Osteocyte (in vitro differentiated cells): Measurements from ENCODE around the gene CTCF. TPM values are rescaled to one million over a fixed set of nuclear protein-coding genes. Genes with fewer than 3 reads are reported as not detected.

ENCODE experiments used
- DNase-seq: peaks from one replicate; pipeline ENCODE4 v3.0.0; 2021; ENCODE audit warnings: mixed read lengths; ENCODE audit not compliant: unreplicated experiment; ENCODE audit errors: extremely low spot score
- H3K27ac Mint-ChIP-seq: one replicate; pipeline ENCODE4 v1.8.0; 2021; ENCODE audit warnings: mild to moderate bottlenecking, mixed read lengths; ENCODE audit not compliant: unreplicated experiment
- H3K27me3 Mint-ChIP-seq: one replicate; pipeline ENCODE4 v1.8.0; 2021; ENCODE audit warnings: mixed read lengths; ENCODE audit not compliant: unreplicated experiment
- H3K36me3 Mint-ChIP-seq: one replicate; pipeline ENCODE4 v1.8.0; 2021; ENCODE audit warnings: mixed read lengths; ENCODE audit not compliant: unreplicated experiment
- H3K4me1 Mint-ChIP-seq: one replicate; pipeline ENCODE4 v1.8.0; 2021; ENCODE audit warnings: mixed read lengths; ENCODE audit not compliant: unreplicated experiment
- H3K4me3 Mint-ChIP-seq: one replicate; pipeline ENCODE4 v1.8.0; 2021; ENCODE audit warnings: mild to moderate bottlenecking, moderate library complexity, mixed read lengths; ENCODE audit not compliant: unreplicated experiment
- H3K9me3 Mint-ChIP-seq: one replicate; pipeline ENCODE4 v1.8.0; 2021; ENCODE audit warnings: mixed read lengths; ENCODE audit not compliant: unreplicated experiment
- CTCF ChIP-seq: fragments of 200-600 bp; sonication (generic); IDR thresholded peaks from 2 replicates; pipeline ENCODE4 v1.5.0; 2021; ENCODE audit warnings: antibody characterized with exemption, mild to moderate bottlenecking, moderate library complexity
- total RNA-seq: library from RNA; stranded (reverse); gene quantifications from 2 replicates; pipeline ENCODE4 v1.2.1, GENCODE V29; 2021

CTCF gene
- total RNA-seq, 1 donor from 2014 or later: 43.2 TPM

GRCh38 chr16:67539691-67540635, 22.4 kb upstream of the CTCF start:
- Mint-ChIP-seq H3K27ac (no peak overlapping the region), H3K36me3 (peaks cover 22% of the 10 kb centered on the region), H3K9me3 (no peaks in the 10 kb centered on the region), H3K27me3 (no peaks in the 10 kb centered on the region), H3K4me1 (peaks cover 49% of the 10 kb centered on the region), H3K4me3 (no peak overlapping the region)
- no peak for TF ChIP-seq CTCF
- DNase-seq: peak; percentile 76

DNA sequence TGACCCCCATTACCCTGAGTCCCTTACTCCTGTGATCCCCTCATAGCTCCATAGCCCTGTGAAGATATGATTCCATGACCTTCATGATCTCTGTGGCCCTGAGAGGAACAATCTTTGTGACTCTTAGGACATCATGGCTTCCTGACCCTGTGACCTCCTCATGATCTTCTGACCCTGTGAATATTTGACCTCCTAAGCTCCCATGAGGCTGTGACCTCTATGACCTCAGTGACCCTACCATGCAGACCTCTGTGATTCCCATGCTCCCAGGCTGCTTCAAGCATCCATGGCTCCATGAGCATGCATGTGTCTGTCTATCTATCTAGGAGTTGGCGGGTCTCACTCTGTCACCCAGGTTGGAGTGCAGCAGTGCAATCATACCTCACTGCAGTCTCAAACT, 21.6 kb upstream of the CTCF start:
- H3K36me3 Mint-ChIP-seq: peaks cover 22% of the 10 kb centered on the region
- no peak for TF ChIP-seq CTCF
- peak overlapping the region; percentile 19 for H3K27ac Mint-ChIP-seq

DNA sequence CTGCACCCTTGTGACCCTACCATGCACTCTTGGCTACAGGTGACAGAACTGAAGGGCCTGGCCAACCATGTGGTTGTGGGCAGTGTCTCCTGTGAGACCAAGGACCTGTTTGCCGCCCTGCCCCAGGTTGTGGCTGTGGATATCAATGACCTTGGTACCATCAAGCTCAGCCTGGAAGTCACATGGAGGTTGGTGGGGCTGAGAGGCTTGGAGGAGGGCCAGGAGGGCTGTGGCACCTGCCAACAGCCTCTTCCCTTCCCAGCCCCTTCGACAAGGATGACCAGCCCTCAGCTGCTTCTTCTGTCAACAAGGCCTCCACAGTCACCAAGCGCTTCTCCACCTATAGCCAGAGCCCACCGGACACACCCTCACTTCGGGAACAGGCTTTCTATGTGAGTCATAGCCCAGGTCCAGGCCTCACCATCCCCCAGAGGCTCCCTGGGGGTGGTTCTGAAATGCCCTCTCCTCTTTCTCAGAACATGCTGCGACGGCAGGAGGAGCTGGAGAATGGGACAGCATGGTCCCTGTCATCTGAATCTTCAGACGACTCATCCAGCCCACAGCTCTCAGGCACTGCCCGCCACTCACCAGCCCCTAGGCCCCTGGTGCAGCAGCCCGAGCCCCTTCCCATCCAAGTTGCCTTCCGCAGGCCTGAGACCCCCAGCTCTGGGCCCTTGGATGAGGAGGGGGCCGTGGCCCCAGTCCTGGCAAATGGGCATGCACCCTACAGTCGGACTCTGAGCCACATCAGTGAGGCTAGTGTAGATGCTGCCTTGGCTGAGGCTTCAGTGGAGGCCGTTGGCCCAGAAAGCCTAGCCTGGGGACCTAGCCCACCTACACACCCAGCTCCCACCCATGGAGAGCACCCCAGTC, 20.7 kb upstream of the CTCF start:
- no peaks in the 10 kb centered on the region for H3K27me3 Mint-ChIP-seq
- no peak overlapping the region for H3K27ac Mint-ChIP-seq
- no peak for TF ChIP-seq CTCF
- peaks cover 32% of the 10 kb centered on the region for H3K4me1 Mint-ChIP-seq
- no peaks in the 10 kb centered on the region for H3K9me3 Mint-ChIP-seq
- H3K36me3 Mint-ChIP-seq: peaks cover 22% of the 10 kb centered on the region
- DNase-seq: peak; percentile 67
- H3K4me3 Mint-ChIP-seq: no peak overlapping the region

More for the DNA sequence above, 21.6 kb upstream of the CTCF start:
- no peaks in the 10 kb centered on the region for H3K27me3 Mint-ChIP-seq
- H3K9me3 Mint-ChIP-seq: no peaks in the 10 kb centered on the region
- peak; percentile 36 for DNase-seq
- H3K4me1 Mint-ChIP-seq: peaks cover 41% of the 10 kb centered on the region
- H3K4me3 Mint-ChIP-seq: no peak overlapping the region

DNA sequence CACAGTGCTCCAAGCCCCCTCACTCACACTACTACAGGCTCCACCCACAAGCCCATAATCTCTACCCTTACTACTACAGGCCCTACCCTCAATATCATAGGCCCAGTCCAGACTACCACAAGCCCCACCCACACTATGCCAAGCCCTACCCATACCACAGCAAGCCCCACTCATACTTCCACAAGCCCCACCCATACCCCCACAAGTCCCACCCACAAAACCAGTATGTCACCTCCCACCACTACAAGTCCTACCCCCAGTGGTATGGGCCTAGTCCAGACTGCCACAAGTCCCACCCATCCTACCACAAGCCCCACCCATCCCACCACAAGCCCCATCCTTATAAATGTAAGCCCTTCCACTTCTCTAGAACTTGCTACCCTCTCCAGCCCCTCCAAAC, 19.9 kb upstream of the CTCF start:
- no peak overlapping the region for H3K27ac Mint-ChIP-seq

More for the DNA sequence above, 19.9 kb upstream of the CTCF start:
- peaks cover 22% of the 10 kb centered on the region for H3K36me3 Mint-ChIP-seq
- H3K27me3 Mint-ChIP-seq: no peaks in the 10 kb centered on the region
- no peak for TF ChIP-seq CTCF
- peaks cover 31% of the 10 kb centered on the region for H3K4me1 Mint-ChIP-seq
- no peaks in the 10 kb centered on the region for H3K9me3 Mint-ChIP-seq
- no peak overlapping the region for H3K4me3 Mint-ChIP-seq
- DNase-seq: peak; percentile 56
